HG03280 (cell line): ENCODE data around the gene BACE2.

ENCODE experiments used
- ATAC-seq: cut with Tn5 transposase; IDR thresholded peaks from one replicate; pipeline ENCODE4 v1.9.1; 2021; ENCODE audit warnings: mild to moderate bottlenecking, moderate library complexity; ENCODE audit not compliant: unreplicated experiment

Gene BACE2

GRCh38 chr21:41167348-41168342, at the start of gene BACE2:
TSS of gene BACE2 (plus strand) at chr21:41168160. CDS start at chr21:41168264, 104 bp downstream.
- peak; percentile 69 for ATAC-seq

DNA sequence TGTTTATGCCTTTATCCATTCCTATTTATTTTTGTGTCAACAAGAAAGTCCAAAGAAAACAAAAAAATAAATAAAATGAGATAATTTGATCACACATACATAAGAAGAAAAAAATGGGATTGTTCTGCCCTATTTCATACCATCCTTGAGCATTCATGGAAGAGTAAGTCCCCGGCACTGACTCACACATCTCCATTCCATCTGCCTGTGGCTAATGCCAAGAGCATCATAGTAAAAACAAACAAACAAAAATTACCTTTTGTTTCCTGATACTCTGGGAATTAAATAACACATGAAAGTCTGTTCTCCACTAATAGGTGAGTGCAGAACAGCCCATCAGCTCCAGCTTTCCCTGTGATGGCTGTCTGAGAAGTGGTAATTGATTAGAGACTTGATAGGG, 48.1 kb upstream of the BACE2 start:
- ATAC-seq = no peak

DNA sequence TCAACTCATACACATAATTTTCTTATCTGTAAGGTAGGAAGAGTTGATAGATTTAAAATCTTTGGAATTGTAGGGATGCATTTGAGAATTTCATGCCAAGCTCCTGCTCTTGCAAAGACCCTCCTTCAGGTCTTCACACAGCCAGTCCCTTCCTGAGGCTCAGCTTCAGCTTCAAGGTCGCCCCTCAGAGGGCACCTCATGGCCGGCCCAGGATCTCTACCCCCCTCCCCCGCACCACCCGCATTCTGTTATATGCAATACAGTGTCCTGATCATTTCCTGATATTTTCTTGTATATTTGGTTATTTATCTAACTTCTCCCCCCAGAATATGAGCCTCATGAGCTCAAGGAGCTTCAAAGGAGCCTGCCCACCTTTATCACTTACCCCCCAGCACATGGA, 47.0 kb upstream of the BACE2 start:
- ATAC-seq = no peak

DNA sequence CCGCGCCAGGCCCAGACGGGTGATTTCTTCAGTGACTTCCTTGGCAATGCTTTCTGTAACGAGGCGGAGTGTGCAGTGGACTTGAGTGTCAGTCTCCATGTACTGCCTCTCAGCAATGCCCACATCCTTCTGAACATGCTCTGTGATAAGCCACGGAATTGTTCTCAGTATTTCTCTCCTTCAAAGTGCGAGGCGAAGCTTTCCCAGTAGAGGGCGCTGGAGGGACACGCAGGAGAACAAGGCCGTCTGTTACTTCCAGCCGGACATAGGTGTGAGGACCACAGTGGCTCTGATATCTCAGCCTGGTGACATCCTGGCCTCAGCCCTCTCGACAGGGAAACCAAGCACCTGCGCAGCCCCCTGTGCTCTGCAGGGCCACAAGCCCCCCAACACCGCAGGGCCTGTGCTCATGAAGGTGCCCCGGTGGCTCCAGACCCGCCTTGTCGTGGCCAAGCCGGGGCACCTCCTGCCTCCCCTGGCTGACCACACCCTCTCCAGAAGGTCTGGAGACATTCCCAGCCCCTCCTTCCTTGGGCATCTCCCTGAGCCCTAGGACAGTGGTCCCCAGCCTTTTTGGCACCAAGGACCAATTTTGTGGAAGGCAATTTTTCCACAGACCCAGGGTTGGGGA, 46.1 kb upstream of the BACE2 start:
- no peak for ATAC-seq

DNA sequence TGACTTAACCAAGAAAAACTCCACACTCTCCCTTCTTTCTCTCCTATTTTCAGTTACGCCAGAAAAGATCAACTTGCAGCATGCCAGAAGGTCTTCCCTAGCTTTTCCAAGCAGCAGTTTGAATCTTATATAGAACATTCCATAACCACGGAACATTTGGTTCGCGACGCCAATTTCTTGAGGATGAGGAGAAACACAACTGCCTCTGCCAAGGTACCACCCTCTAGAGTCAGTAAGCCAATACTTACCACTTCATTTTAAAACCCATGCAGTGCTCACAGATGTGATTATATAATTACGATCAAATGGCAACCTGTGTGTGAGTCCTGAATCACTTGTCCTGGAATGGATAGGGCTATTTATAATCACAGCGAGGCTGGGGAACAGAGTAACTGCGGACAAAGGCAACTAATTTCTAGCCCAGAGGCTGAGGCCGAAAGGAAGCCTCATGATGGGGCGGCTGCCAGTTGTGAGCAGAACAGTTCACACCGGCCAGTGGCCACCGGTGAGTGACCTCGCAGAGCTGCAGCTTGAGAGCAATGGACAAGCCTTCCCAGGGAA, 43.2 kb upstream of the BACE2 start:
- no peak for ATAC-seq

DNA sequence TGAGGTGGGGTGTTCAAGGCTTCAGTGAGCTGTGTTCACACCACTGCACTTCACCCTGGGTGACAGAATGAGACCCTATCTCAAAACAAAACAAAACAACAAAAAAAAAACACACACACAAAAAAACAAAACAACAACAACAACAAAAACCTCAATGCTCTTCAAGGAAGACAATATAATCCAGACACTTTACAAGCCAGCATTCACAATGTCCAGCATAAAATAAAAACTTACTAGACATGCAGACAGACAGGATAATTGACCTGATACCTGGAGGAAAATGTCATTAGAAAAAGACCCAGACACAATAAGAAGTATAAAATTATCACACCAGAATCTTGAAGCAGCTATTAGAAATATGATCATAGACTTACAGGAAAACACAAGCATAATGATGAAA, 39.0 kb upstream of the BACE2 start:
- no peak for ATAC-seq

DNA sequence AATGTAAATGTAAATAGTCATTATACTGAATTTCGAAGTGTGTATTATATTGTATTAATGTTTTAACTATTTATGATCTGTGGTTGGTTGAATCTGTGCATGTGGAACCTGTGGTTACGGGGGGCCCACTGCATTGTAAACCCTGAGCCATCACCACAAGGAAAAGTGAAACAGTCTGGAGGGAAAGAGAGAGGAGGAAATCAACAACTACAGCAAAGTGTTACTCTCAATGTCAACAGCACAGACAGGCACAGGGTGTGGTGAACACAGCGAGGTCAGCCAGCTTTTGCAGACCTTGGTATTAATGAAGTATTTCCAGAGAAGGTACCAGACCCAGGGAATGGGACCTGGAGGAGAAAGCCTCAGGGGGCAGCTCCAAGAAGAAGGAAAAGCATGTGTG, 37.1 kb upstream of the BACE2 start:
- ATAC-seq = no peak

- no peak for ATAC-seq
These were observed 34.0 kb upstream of the BACE2 start for GRCh38 chr21:41133874-41134522.

DNA sequence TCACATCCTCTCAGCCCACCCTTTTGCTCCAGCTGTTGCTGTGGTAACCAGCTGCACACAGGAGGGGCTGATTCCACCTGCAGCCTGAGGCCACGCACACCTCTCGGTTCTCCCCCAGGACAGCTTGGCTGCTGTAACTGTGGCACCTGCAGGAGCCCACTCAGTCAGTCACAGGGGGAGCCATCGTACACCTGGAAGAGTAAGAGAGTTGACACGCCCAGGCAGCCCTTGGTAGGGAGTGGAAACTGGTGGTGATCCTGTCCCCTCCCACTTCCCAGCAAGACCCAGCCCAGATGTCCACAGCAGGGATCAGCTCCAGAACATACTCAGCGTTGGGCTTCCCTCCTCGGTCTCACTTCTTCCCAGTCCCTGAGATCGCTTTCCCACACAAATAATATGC, 32.2 kb upstream of the BACE2 start:
- ATAC-seq = no peak

DNA sequence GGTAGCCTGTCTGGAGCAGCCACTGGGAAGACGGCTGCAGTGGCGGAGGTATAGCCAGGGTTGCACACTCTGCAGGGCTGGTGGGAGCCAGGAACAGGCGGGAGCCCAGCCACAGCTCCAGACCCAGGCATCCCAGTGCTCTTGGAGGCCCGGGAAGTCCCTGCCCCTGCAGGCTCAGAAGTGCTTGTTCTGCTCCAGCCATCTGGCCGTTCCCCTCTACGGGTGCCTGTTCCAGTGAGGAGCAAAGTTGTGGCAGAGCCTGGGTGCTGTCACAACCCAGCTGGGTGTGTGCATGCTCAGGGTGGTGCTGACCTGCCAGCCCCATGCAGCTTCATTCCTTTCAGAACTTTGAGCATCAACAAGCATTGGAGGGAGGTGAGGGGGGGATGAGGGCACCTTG, 31.7 kb upstream of the BACE2 start:
- no peak for ATAC-seq

DNA sequence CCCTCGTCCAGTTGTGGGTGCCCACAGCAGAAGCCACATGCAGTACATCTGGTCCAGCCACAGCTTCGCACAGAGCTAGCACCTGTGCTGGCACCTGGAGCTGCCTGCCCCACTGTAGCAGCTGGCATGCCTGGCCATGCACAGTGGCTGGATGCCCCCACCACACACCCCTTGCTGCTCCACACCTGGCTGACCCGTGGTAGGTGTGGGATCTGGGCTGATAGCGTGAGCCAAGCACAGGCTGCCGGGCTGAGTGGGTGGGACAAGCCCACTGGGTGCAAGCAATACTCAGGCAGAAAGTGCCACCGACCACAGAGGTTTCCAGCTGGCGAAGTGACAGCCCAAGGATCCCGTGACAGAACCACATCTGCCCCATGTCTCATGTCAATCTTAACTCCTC, 30.6 kb upstream of the BACE2 start:
- ATAC-seq = no peak

DNA sequence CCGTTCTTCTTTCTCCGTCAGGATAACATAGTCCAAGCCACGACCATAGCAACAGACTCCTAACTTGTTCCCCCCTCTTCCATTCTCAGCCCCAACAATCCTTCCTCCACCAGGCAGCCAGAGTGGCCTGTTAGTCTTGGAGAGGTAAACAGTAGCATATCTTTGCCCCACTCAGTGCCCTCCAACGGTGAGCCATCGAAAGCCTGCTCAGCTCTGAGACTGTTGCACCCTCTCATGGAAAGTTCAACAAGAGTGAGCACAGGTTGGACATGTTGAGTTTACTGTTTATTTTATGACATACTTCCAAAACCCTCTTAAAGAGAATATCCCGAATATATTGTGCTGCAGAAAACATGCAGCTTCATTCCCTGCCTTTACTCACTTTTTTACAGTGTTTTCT, 30.1 kb upstream of the BACE2 start:
- ATAC-seq = no peak

- ATAC-seq = no peak
These were observed 29.2 kb upstream of the BACE2 start for GRCh38 chr21:41138711-41139110.

GRCh38 chr21:41139275-41139674, 28.7 kb upstream of the BACE2 start:
- ATAC-seq = no peak

- no peak for ATAC-seq
These were observed 28.0 kb upstream of the BACE2 start for GRCh38 chr21:41139951-41140350.

DNA sequence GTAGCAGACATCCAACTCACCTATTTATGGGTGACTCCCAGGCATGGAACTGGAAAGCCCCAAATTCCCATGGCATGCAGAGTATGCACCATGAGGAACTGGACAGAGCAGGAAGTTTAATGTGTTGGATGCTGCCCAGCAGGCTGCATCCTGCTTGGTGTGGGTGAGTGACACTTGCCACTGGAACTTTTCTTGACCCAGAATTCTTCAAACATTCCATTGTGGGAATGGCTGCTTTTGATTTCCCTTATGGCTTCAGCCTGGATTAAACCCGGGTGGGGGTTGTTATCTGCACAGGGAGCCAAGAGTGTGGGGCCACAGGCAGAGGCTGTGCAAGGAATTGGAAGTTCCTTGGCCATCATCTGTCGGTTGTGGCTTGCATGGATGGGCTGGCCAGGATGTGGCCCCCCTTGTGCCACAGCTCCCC, 26.9 kb upstream of the BACE2 start:
- ATAC-seq = no peak

GRCh38 chr21:41142051-41142795, 25.7 kb upstream of the BACE2 start:
- ATAC-seq = no peak

DNA sequence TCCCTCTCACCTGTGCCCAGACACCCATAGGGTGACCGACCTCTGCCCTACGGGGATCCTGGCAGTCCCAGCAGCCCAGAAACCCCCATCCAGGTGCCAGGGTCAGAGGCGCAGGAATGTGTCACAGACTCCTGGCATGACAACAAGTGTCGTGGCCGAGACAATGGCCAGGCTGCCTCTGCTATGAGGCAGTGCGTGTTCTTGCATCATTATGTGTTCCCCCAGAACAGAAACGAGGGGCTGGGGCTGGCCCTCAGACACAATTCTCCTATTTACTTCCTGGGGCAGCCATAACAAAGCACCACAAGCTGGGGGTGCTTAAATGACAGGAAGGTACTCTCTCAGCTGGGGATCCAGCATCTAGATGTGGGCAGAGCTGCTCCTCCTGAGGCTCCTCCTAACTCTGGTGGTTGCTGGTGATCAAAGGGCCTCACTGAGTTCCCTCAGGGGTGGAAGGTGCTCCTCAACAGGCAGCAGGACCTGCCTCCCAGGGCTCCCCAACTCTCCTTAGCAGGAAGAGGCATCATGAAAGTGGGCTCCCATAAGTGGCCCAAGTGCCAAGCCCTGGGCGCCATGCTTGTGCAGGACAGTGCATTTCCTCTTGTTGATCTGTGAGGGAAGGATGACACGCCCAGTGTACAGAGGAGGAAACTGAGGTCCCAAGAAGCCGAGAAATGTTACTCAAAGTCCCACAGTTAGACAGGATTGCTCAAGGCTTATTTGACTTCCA, 24.2 kb upstream of the BACE2 start:
- ATAC-seq = no peak

DNA sequence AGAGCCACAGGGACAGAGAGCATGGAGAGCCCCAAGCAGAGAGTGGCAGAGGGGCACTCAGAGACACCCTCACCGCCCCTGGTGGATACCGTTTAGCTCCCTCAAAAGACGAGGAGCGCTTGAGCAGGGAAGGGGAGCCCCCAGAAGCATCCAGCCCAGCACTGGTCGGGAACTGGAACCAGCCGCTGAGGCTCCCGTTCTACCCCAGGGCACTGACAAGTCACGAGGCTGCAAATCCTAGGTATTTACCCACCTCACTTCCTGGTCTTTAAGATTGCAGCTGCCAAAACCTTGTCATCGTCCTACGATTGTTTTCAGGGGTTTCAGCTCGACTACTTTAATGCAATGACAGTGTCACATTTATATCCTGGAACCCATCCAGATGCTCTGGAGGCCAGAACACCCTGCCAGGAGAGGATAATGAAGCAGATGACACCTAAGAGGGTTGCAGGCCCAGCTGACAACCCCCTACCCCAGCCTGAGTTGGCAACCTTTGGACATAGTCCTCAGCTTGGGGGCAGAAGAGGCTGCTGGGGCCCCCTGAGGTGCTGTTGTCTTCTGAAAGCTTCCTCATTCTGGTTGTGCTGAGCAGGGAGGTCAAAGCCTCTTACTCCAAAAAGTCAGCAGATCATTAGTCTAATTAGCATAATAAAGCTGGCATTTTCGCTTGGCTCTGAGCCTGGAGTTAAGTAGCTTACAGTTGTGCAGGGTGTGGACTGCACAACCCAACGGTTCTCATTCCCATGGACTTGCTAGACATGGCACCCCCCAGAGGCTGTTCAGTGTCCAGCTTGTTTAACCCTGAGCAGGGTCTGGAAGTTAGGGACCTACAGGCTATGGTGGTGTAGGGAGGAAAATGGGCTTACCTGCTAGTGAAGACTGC, 20.6 kb upstream of the BACE2 start:
- no peak for ATAC-seq
